Right atrium auricular region (tissue), 2 donors: ENCODE measurements around the gene NTRK3. TPM values are rescaled to one million over a fixed set of nuclear protein-coding genes. Genes with fewer than 3 reads are reported as not detected.

Source experiments
- DNase-seq: peaks from one replicate; pipeline ENCODE4 v3.0.0-alpha.2; 2019; ENCODE audit warnings: low spot score
- H3K27ac ChIP-seq, 2 donors: fragments of 200-600 bp; sonication (generic); 1 replicate in 1 of 2; 2 replicates in 1 of 2; pipeline ENCODE4 v1.5.1; 2016 to 2019
- H3K27me3 ChIP-seq, 2 donors: fragments of 200-600 bp; sonication (generic); one replicate each; pipeline versions ENCODE4 v1.5.1 to v1.6.0; 2017 to 2019
- H3K36me3 ChIP-seq: fragments of 200-600 bp; sonication (generic); one replicate; pipeline ENCODE4 v1.5.1; 2016
- H3K4me1 ChIP-seq, 2 donors: fragments of 200-600 bp; sonication (generic); one replicate each; pipeline versions ENCODE4 v1.5.1 to v1.6.0; 2017 to 2019
- H3K4me3 ChIP-seq, 2 donors: fragments of 200-600 bp; sonication (generic); 1 replicate in 1 of 2; 2 replicates in 1 of 2; pipeline ENCODE4 v1.5.1; 2017 to 2019; ENCODE audit warnings: mild to moderate bottlenecking in 1 of 2, moderate library complexity in 1 of 2
- H3K9me3 ChIP-seq, 2 donors: fragments of 200-600 bp; sonication (generic); one replicate each; pipeline ENCODE4 v1.5.1; 2019
- total RNA-seq, 2 donors: library from RNA; depleted of rRNA; stranded (reverse); fragments of >200 nt; gene quantifications; one replicate each; pipeline ENCODE4 v1.1.0, GENCODE V29; 2016
- TF ChIP-seq, protein P1 (sequence below), 2 donors: fragments of 200-600 bp; sonication (generic); IDR thresholded peaks; one replicate each; pipeline ENCODE4 v1.5.1; 2019; ENCODE audit warnings: antibody characterized with exemption in 2 of 2

Gene NTRK3
- total RNA-seq, 2 donors from 2014 or later = 1.5 to 4.5 TPM

DNA sequence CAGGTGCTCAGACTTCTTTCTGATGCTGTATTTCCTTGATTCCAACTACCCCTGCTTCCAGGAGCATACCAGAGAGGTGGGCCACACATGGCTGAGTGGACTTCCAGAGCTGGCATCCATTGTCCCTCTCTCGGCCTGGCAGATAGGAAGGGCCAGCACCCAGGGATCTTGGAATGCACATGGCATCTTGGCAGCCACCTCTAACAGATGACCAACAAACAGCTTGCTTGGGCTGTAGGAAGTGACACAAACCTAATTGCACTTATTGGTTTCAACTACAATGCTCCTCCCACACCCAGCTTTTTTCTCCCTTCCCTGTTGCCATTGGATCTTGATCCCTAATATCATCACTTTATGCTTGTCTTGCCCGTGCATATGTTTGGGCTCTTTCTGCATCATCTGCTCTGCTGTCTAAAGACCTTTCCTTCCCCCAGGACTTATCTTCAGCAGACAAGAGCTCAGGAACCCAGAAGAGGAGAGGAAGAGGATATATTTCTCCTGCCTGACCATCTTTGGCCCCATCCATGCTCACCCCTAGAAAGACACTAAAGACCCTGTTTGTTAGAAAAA is 294.6 kb downstream of the NTRK3 start:
- H3K27ac ChIP-seq = no peak overlapping the region
- no peak for DNase-seq
- no peaks in the 10 kb centered on the region for H3K36me3 ChIP-seq
- H3K4me3 ChIP-seq = no peak overlapping the region
- TF ChIP-seq, protein P1, sequence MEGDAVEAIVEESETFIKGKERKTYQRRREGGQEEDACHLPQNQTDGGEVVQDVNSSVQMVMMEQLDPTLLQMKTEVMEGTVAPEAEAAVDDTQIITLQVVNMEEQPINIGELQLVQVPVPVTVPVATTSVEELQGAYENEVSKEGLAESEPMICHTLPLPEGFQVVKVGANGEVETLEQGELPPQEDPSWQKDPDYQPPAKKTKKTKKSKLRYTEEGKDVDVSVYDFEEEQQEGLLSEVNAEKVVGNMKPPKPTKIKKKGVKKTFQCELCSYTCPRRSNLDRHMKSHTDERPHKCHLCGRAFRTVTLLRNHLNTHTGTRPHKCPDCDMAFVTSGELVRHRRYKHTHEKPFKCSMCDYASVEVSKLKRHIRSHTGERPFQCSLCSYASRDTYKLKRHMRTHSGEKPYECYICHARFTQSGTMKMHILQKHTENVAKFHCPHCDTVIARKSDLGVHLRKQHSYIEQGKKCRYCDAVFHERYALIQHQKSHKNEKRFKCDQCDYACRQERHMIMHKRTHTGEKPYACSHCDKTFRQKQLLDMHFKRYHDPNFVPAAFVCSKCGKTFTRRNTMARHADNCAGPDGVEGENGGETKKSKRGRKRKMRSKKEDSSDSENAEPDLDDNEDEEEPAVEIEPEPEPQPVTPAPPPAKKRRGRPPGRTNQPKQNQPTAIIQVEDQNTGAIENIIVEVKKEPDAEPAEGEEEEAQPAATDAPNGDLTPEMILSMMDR (IDR thresholded peaks at IDR 0.05) = no peak
- H3K27me3 ChIP-seq = no peaks in the 10 kb centered on the region
- H3K9me3 ChIP-seq = no peaks in the 10 kb centered on the region
- no peaks in the 10 kb centered on the region for H3K4me1 ChIP-seq

- H3K36me3 ChIP-seq = no peaks in the 10 kb centered on the region
- no peaks in the 10 kb centered on the region for H3K4me1 ChIP-seq
- DNase-seq = no peak
- TF ChIP-seq, protein P1 (IDR thresholded peaks at IDR 0.05) = no peak
- H3K27me3 ChIP-seq = no peaks in the 10 kb centered on the region
- no peak overlapping the region for H3K27ac ChIP-seq
- no peaks in the 10 kb centered on the region for H3K9me3 ChIP-seq
- no peak overlapping the region for H3K4me3 ChIP-seq
Measured at GRCh38 chr15:87959662-87960061, 296.9 kb downstream of the NTRK3 start.

GRCh38 chr15:87959080-87959479 is 297.5 kb downstream of the NTRK3 start:
- Histone ChIP-seq H3K4me1 (no peaks in the 10 kb centered on the region), H3K27me3 (no peaks in the 10 kb centered on the region), H3K9me3 (no peaks in the 10 kb centered on the region), H3K27ac (no peak overlapping the region), H3K36me3 (no peaks in the 10 kb centered on the region), H3K4me3 (no peak overlapping the region)
- DNase-seq = no peak
- TF ChIP-seq, protein P1 (IDR thresholded peaks at IDR 0.05) = no peak

- DNase-seq = no peak
Measured at GRCh38 chr15:87955284-87955909, 301.1 kb downstream of the NTRK3 start.

DNA sequence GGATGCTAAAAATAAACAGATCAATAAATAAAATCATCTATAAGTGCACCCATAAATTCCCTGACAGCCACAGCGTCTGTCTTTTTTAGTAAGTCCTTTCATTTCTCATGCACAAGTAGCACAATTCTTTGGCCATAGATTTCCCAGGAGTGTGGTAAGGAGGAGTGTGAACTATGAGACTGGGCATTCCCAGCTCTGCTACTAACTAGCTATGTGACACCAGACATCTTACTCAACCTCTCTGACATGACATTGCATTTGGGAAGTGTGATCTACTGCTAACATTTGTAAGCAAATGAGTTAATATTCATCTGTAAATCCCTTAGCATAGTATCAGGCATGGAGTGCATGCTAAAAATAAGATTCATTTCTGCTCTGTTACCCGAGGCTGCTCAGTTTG is 301.7 kb downstream of the NTRK3 start:
- no peaks in the 10 kb centered on the region for H3K9me3 ChIP-seq
- TF ChIP-seq, protein P1 (IDR thresholded peaks at IDR 0.05) = no peak
- no peak overlapping the region for H3K27ac ChIP-seq
- no peaks in the 10 kb centered on the region for H3K36me3 ChIP-seq
- no peaks in the 10 kb centered on the region for H3K27me3 ChIP-seq
- no peak overlapping the region for H3K4me3 ChIP-seq
- H3K4me1 ChIP-seq = peaks cover 0 to 3% of the 10 kb centered on the region in 2 donors
- DNase-seq = no peak

More at GRCh38 chr15:87955284-87955909, 301.1 kb downstream of the NTRK3 start:
- H3K4me1 ChIP-seq = no peaks in the 10 kb centered on the region
- H3K9me3 ChIP-seq = no peaks in the 10 kb centered on the region
- TF ChIP-seq, protein P1 (IDR thresholded peaks at IDR 0.05) = no peak
- no peak overlapping the region for H3K27ac ChIP-seq
- no peaks in the 10 kb centered on the region for H3K27me3 ChIP-seq
- no peaks in the 10 kb centered on the region for H3K36me3 ChIP-seq
- H3K4me3 ChIP-seq = no peak overlapping the region
